Endodermal cell (in vitro differentiated cells): ENCODE data around the gene VWA5B2. TPM values are rescaled to one million over a fixed set of nuclear protein-coding genes. Genes with fewer than 3 reads are reported as not detected.

ENCODE experiments used
- DNase-seq: peaks from one replicate; pipeline ENCODE4 v3.0.0-alpha.2; 2017
- H3K27ac ChIP-seq: 2 replicates; pipeline ENCODE4 v1.5.1; 2013; ENCODE audit warnings: mild to moderate bottlenecking, low read depth, low read length, moderate library complexity
- H3K27me3 ChIP-seq: 2 replicates; pipeline ENCODE4 v1.6.1; 2013; ENCODE audit warnings: mild to moderate bottlenecking, low read length, moderate library complexity; ENCODE audit not compliant: insufficient read depth, control insufficient read depth, poor library complexity, severe bottlenecking
- H3K36me3 ChIP-seq: 2 replicates; pipeline ENCODE4 v1.7.0; 2013; ENCODE audit warnings: mild to moderate bottlenecking, low read length, moderate library complexity; ENCODE audit not compliant: control insufficient read depth, insufficient read depth
- H3K4me1 ChIP-seq: one replicate; pipeline ENCODE4 v1.7.0; 2013; ENCODE audit warnings: low read length; ENCODE audit not compliant: control insufficient read depth, insufficient read depth
- H3K4me3 ChIP-seq: 2 replicates; pipeline ENCODE4 v1.5.1; 2013; ENCODE audit warnings: mild to moderate bottlenecking, low read length, moderate library complexity
- H3K9ac ChIP-seq: 2 replicates; pipeline ENCODE4 v1.6.1; 2013; ENCODE audit warnings: mild to moderate bottlenecking, low read length, moderate library complexity; ENCODE audit not compliant: poor library complexity, severe bottlenecking; ENCODE audit errors: extremely low read depth
- H3K9me3 ChIP-seq: 2 replicates; pipeline ENCODE4 v1.6.1; 2013; ENCODE audit warnings: mild to moderate bottlenecking, low read length, moderate library complexity; ENCODE audit not compliant: control insufficient read depth
- H3K27ac Mint-ChIP-seq: 2 replicates; pipeline ENCODE4 v1.8.0; 2020; ENCODE audit warnings: mixed read lengths
- H3K27me3 Mint-ChIP-seq: 2 replicates; pipeline ENCODE4 v1.8.0; 2021; ENCODE audit warnings: mild to moderate bottlenecking, mixed read lengths; ENCODE audit not compliant: insufficient read depth
- H3K36me3 Mint-ChIP-seq: 2 replicates; pipeline ENCODE4 v1.8.0; 2020; ENCODE audit warnings: low read depth, mixed read lengths
- H3K4me1 Mint-ChIP-seq: 2 replicates; pipeline ENCODE4 v1.8.0; 2020; ENCODE audit warnings: mixed read lengths
- H3K4me3 Mint-ChIP-seq: 2 replicates; pipeline ENCODE4 v1.8.0; 2020; ENCODE audit warnings: mild to moderate bottlenecking, moderate library complexity, mixed read lengths
- H3K9me3 Mint-ChIP-seq: 2 replicates; pipeline ENCODE4 v1.8.0; 2020; ENCODE audit warnings: mild to moderate bottlenecking, mixed read lengths
- CTCF ChIP-seq: fragments of 200-600 bp; sonication (generic); conservative IDR thresholded peaks from 2 replicates; pipeline ENCODE4 v1.5.0; 2021; ENCODE audit warnings: antibody characterized with exemption, mild to moderate bottlenecking
- WGBS, 2 experiments: methylation state at CpG; one replicate each; pipeline versions ENCODE4 v1.1.5 to v1.1.7; 2013; ENCODE audit warnings: missing lambda C conversion rate in 2 of 2, mixed read lengths in 1 of 2; ENCODE audit not compliant: insufficient coverage in 1 of 2, insufficient read length in 1 of 2; 5-methylcytosine and 5-hydroxymethylcytosine counted together
- total RNA-seq, 2 donors: library from RNA; stranded (reverse); fragmentation: NEBNext Ultra II Directional in 1 of 2; extraction: Animal tissue kit (Norgen Biotek cat#: 25700) in 1 of 2; gene quantifications; 2 replicates in 1 of 2; 3 replicates in 1 of 2; pipeline ENCODE4 v1.2.1, GENCODE V29; 2021

The VWA5B2 gene
- total RNA-seq, 2 donors from 2014 or later = 0.62 to 0.97 TPM

GRCh38 chr3:184183679-184184078 is 45.7 kb upstream of the VWA5B2 start:
- Mint-ChIP-seq H3K4me3 (no peak overlapping the region), H3K9me3 (no peaks in the 10 kb centered on the region), H3K27me3 (no peaks in the 10 kb centered on the region), H3K27ac (peak overlapping the region; percentile 41), H3K36me3 (peaks cover 69% of the 10 kb centered on the region), H3K4me1 (peaks cover 31% of the 10 kb centered on the region)
- Histone ChIP-seq H3K36me3 (peaks cover 79% of the 10 kb centered on the region), H3K4me3 (no peak overlapping the region), H3K9ac (no peak overlapping the region), H3K9me3 (no peaks in the 10 kb centered on the region), H3K27ac (no peak overlapping the region), H3K4me1 (no peaks in the 10 kb centered on the region), H3K27me3 (no peaks in the 10 kb centered on the region)
- no peak for TF ChIP-seq CTCF
- 95% methylated on average over 5 of the region's 5 CpGs; no CpG with 5 or more reads in 1 of the 2 experiments for WGBS, 2 experiments
- no peak for DNase-seq

DNA sequence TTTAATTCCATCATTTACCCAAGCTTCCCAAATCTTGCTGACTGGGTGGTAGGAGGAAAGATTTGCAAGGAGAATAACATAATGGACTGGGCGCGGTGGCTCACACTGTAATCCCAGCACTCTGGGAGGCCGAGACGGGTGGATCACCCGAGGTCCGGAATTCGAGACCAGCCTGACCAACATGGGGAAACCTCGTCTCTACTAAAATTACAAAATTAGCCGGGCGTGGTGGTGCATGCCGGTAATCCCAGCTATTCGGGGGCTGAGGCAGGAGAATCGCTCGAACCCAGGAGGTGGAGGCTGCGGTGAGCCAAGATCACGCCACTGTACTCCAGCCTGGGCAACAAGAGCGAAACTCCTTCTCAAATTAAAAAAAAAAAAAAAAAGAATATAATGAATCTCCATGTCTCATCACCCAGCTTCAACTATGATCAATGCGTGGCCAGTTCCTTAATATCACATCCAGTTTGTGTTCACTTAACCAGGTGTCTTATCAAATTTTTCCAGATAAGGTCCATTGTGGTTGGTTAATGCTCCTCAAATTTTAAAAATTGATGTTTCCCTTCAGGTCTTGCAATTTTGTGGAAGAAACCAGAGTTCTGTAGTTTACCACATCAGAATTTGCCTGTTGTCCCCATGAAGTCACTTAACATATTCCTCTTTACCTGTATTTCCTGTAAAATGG is 44.7 kb upstream of the VWA5B2 start:
- TF ChIP-seq CTCF = no peak
- Histone ChIP-seq H3K4me3 (peak overlapping the region; percentile 73), H3K36me3 (peaks cover 78% of the 10 kb centered on the region), H3K9ac (peak overlapping the region; percentile 72), H3K27ac (peak overlapping the region; percentile 92), H3K4me1 (no peaks in the 10 kb centered on the region), H3K9me3 (no peaks in the 10 kb centered on the region), H3K27me3 (no peaks in the 10 kb centered on the region)
- WGBS, 2 experiments = 94 to 96% methylated on average over 14 to 18 of the region's 18 CpGs
- no peak for DNase-seq
- Mint-ChIP-seq H3K4me3 (peak overlapping the region; percentile 98), H3K27ac (peak overlapping the region; percentile 99), H3K36me3 (peaks cover 68% of the 10 kb centered on the region), H3K4me1 (peaks cover 31% of the 10 kb centered on the region), H3K27me3 (no peaks in the 10 kb centered on the region), H3K9me3 (no peaks in the 10 kb centered on the region)

- WGBS, 2 experiments = 2 to 4% methylated on average over 24 to 55 of the region's 55 CpGs
- Histone ChIP-seq H3K4me3 (peak overlapping the region; percentile 94), H3K27ac (peak overlapping the region; percentile 92), H3K36me3 (peaks cover 78% of the 10 kb centered on the region), H3K4me1 (no peaks in the 10 kb centered on the region), H3K27me3 (no peaks in the 10 kb centered on the region), H3K9me3 (no peaks in the 10 kb centered on the region), H3K9ac (peak overlapping the region; percentile 72)
- TF ChIP-seq CTCF = no peak
- H3K27ac Mint-ChIP-seq = peak overlapping the region; percentile 99
- H3K4me3 Mint-ChIP-seq = peak overlapping the region; percentile 98
- no peaks in the 10 kb centered on the region for H3K9me3 Mint-ChIP-seq
- peaks cover 66% of the 10 kb centered on the region for H3K36me3 Mint-ChIP-seq
- H3K4me1 Mint-ChIP-seq = peaks cover 31% of the 10 kb centered on the region
- DNase-seq = peak; percentile 100
- H3K27me3 Mint-ChIP-seq = no peaks in the 10 kb centered on the region
Measured at GRCh38 chr3:184185461-184186183, 43.8 kb upstream of the VWA5B2 start.
